NCI-H1092 (cell line): ENCODE data around the gene RNASET2.
"Not testable (repeated sequence)": the region's sequence is repeated elsewhere in the genome, so short reads cannot be mapped to it uniquely, and the experiment has no call there.

Source experiments
- DNase-seq: peaks from one replicate; lab custom pipeline; 2025; lab: John Stamatoyannopoulos, UW

The RNASET2 gene

GRCh38 chr6:166927935-166928643 lies 28.3 kb downstream of the RNASET2 start:
- no peak for DNase-seq

GRCh38 chr6:166927240-166927934 lies 29.0 kb downstream of the RNASET2 start:
- no peak for DNase-seq

- DNase-seq: no peak
Measured at GRCh38 chr6:166926748-166927147, 29.6 kb downstream of the RNASET2 start.

- no peak for DNase-seq
Measured at GRCh38 chr6:166925141-166925996, 31.0 kb downstream of the RNASET2 start.

GRCh38 chr6:166924531-166924930 lies 31.8 kb downstream of the RNASET2 start:
- DNase-seq: no peak

GRCh38 chr6:166922937-166923336 lies 33.4 kb downstream of the RNASET2 start:
- no peak for DNase-seq

GRCh38 chr6:166921570-166921969 lies 34.8 kb downstream of the RNASET2 start:
- DNase-seq: no peak

GRCh38 chr6:166916824-166917223 lies 39.5 kb downstream of the RNASET2 start:
- no peak for DNase-seq

- not testable (repeated sequence) for DNase-seq
Measured at GRCh38 chr6:166915484-166915883, 40.9 kb downstream of the RNASET2 start.

GRCh38 chr6:166914952-166915351 lies 41.4 kb downstream of the RNASET2 start:
- DNase-seq: not testable (repeated sequence)

GRCh38 chr6:166911248-166911677 lies 45.1 kb downstream of the RNASET2 start:
- DNase-seq: no peak

- DNase-seq: no peak
Measured at GRCh38 chr6:166910601-166911000, 45.7 kb downstream of the RNASET2 start.

- DNase-seq: no peak
Measured at GRCh38 chr6:166908811-166909210, 47.5 kb downstream of the RNASET2 start.

GRCh38 chr6:166907871-166908806 lies 48.2 kb downstream of the RNASET2 start:
- no peak for DNase-seq

GRCh38 chr6:166907373-166907841 lies 48.9 kb downstream of the RNASET2 start:
- no peak for DNase-seq

- no peak for DNase-seq
Measured at GRCh38 chr6:166906376-166907044, 49.8 kb downstream of the RNASET2 start.

- DNase-seq: no peak
Measured at GRCh38 chr6:166905505-166906134, 50.7 kb downstream of the RNASET2 start.

- DNase-seq: no peak
Measured at GRCh38 chr6:166905013-166905412, 51.3 kb downstream of the RNASET2 start.

GRCh38 chr6:166904101-166904746 lies 52.1 kb downstream of the RNASET2 start:
- DNase-seq: peak; percentile 81

GRCh38 chr6:166903500-166903899 lies 52.9 kb downstream of the RNASET2 start:
- no peak for DNase-seq
